GM21526 (cell line): ENCODE results near the gene PABPN1L.

Experiments
- ATAC-seq: cut with Tn5 transposase; IDR thresholded peaks from one replicate; pipeline ENCODE4 v1.9.1; 2021; ENCODE audit warnings: moderate library complexity; ENCODE audit not compliant: unreplicated experiment, low FRiP score

Gene PABPN1L

DNA sequence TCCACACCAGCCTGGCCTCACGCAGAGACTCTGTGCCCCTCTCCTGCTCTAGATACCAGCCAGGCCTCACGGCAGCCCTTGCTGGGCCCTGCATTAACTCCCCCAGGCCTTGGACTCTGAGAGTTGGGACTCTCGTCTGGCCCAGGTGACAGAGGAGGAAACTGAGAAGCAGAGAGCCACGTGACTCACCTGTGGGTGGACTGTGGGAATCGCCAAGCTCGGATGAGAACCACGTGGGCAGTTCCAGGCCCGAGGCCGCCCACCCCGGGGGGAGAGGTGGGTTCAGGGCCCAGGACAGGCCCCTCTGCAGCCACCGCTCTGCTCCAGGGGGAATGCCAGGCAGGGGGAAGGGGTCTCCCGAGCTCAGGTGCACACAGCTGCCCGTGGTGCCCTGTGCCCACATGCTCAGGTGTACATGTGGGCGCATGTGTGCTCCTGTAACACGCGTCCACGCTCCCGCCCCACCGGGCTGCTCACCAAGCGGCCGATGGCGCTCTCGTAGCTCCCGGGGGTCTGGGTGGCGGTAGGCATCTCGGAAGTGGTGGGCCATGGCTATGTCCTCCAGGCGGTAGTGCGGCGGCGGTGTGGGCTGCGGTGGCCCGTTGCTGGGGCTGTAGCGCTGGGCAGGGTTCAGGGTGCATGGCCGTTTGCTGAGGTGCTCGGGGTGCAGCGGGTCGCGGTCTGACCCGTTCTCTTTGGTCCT lies 18.3 kb upstream of the PABPN1L start:
- no peak for ATAC-seq

DNA sequence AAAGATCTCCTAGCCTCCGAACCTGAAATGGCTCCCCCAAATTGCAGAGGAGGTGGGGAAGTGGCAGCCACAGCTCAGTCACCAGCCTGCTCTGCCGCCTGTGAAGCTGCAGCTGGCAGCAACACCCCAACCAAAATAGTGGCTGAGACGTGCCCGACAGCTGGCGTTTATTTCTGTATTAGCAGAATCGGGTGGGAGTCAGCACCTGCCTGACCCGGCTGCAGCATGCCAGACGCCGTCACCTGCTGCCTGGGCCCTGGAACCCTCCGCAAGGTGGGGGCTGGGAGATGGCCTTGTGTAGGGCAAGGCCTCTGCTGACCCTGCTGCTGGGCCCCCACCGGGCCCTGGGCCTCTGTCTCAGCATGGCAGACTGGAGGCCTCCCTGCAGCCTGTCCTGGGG lies 17.5 kb upstream of the PABPN1L start:
- ATAC-seq, result no peak

DNA sequence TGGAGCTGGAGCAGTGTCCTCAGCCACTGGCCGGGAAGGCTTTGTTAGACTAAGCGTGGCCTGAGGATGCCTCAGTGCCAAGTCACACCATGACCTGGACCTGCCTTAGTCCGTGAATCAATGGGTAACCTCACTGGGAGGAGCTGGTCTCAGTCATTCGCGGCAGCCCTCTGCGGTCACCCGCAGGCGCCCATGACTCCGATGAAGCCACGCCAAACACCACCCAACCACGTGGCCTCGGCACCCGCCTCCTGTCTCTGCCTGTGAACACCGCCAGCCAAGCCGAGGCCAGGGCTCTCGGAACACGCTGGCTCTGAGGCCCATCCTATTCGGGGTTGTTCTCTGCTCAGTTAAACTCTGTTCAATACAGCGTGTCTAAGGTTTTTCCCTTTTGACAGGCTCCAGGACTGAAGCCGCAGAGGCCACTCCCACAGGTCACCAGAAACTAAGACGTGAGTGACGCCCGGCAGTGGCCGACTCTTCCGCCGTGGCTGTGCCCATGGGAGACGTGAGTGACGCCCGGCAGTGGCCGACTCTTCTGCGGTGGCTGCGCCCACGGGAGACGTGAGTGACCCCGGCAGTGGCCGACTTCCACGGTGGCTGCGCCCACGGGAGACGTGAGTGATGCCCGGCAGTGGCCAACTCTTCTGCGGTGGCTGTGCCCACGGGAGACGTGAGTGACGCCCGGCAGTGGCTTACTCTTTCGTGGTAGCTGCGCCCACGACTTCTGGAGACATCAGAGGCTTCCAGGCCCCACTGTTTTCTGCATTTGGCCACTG lies 16.8 kb upstream of the PABPN1L start:
- ATAC-seq, result no peak

DNA sequence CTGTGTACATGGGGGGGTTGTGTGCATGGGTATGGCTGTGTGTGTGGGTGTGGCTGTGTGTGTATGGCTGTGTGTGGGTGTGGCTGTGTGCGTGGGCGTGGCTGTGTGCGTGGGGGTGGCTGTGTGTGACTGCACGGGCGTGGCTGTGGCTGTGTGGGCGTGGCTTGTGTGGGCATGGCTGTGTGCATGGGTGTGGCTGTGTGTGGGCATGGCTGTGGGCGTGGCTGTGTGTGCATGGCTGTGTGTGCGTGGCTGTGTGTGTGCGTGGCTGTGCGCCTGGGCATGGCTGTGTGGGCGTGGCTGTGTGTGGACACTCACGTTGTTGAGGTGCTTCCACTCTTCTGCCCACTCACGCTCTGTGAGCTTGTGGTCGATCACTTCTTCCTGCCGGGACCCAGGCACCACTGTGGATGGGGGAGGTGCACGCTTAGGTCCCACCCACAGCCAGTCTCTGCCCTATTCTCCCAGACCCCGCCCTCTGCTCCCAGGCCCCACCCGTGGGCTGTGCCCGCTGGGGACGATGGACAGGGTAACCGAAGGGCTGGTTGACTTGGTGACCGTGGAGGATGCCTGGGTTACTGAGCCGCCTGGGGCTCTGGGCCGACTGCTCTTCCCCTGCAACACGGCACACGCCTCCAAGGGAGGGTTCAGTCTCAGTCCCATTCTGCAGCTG lies 16.0 kb upstream of the PABPN1L start:
- ATAC-seq, result no peak

DNA sequence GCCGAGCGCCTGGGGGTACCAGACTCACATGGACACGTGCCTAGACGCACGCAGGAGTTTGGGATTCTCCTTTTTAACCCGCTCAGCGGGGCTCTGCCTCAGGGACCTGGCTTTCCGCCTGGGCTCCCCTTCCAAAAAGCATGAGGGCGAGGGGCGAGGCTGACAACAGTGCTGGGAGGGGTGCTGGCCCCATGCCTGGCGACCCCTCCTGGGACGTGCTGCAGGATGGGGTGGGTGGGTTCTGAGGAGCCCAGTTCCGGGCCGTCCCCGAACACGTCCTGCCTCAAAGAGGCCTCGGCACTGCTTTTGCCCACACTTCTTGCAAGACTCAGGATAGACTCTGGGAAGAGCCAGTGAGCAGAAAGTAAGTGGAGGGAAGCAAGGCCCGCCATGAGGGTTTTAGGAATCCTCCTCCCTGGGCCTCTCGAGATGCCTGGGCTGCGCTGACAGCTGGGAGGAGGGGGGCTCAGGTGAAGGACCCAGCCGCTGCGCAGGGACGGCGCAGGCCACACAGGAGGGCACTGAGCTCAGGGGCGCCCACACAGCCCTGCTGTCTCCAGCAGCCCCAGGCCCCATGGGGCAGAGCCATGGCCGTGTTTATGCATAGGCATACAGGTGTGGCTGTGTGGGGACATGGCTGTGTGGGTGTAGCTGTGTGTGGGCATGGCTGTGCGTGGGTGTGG lies 15.4 kb upstream of the PABPN1L start:
- no peak for ATAC-seq

DNA sequence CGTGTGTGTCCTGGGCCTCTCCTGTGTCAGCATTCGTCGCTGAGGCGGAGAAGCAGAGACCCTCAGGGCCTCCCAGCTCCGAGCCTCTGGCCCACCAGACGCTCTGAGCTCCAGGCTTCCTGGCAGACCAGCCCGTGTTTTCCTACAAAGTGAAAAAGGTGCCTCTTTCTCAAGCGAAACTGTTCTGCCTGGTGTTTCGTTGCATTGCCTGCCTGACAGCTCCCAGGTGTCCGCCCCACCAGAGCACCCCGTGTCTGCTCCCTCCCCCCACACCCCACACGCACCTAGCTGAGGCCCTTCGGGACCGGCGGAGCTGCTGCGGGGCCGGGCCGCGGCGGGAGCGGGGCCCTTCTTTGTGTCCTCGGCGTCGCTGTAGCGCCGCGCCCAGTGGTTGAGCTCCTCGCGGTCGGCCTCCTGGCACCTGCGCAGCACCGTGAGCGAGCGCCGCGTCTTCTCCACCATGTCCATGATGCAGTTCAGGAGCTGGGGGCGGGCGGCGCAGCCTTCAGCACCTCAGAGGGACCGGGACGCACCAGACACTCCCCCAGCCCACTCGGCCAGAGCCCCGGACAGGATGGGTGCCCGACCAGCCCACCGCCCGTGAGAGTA lies 14.7 kb upstream of the PABPN1L start:
- no peak for ATAC-seq

DNA sequence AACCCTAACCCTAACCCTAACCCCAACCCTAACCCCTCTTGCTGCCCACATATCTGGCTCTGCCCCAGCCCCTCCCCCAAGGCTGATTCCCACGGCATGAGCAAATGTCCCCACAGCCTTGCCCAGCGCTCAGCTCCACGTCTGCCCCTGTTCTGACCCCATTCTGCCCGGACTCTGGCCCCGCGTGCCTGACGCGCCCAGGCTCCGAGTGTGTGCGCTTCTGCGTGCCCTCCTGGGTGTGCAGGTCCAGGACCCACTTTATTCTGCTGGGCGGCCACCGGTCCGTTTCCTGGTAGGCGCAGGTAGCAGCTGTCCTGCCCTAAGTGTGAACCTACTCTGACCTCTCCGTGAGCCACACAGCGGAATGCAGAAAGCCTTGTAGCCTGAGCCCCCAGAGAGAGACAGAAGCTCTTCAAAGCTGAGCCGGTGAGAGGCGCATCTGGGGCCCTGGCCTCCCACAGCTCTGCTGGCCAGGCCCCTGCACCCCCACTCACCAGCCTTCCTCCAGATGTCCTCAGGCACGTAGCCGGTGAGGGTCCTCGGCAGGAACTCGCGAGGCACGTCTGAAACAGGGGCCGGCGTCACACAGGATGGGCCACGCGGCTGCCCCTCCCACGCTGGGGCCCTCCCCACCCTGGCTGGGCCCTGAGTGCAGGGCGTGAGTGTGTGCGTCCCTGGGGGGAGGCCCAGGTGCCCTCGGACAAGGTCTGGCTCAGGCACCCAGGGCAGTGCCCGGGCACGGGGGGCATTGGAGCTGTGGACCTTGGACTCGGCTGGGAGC lies 14.0 kb upstream of the PABPN1L start:
- no peak for ATAC-seq

DNA sequence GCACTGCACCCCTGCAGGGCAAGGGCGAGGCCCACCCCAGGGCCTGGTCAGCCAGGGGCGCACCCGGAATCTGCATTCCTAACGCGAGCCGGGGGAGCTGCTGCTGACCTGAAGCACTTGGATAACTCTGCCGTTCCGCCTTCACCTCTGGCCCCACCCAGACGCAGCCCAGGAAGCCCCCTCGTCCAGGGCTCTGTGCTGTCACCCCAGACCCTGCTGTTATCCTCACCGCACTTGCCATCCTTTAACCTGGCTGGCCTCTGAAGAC lies 13.3 kb upstream of the PABPN1L start:
- no peak for ATAC-seq

DNA sequence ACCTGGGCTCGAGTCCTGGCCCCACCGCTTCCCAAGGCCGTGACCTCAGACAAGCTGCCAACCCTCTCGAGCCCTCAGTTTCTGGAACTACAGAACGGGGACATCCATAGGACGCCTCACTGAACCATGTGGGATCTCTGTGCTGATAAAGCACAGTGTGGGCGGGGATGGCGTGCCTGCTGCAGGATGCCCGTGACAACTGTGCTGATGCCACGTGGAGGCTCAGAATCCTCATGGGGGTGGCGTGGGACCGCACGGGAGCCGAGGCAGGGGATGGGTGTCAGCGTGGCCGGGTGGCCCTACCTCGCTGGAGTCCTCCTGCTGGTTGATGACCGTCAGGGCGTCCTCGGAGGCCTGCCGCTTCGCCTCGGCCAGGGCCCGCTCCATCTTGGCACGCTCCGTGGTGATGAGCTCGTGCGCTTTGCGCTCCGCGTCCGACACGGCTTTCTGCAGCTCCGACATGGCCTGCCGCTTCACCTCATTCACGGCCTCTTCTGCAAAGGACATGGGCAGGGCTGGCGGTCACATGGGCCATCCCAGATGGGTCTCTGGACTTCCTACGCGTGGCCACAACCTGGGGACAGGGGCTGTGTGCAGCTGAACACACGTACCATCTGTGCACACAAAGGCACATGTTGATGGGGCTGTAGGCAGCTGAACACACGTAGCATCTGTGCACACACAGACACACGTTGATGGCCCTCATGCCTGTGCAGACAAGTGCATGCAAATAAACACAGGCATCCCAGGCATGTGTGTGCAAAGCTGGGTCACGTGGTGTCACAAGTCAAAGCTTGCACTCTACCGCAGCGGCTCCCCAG lies 12.7 kb upstream of the PABPN1L start:
- no peak for ATAC-seq

DNA sequence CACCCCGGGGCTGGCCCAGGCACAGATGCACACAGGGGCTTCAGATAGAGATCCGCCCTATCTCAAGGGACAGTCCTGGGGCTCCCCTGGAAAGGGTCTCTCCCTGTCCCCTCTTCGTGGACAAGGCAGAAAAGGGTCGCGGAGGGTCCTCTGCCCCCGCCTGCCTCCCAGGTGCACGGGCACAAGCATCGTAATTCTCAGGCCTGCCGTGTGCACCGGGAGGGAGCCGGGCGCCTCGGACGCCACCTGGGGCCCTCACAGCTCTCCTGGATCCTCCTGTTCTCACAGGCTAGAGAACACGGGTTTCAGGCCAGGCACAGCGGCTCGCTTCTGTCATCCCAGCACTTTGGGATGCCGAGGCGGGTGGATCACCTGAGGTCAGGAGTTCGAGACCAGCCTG lies 11.9 kb upstream of the PABPN1L start:
- ATAC-seq, result no peak

DNA sequence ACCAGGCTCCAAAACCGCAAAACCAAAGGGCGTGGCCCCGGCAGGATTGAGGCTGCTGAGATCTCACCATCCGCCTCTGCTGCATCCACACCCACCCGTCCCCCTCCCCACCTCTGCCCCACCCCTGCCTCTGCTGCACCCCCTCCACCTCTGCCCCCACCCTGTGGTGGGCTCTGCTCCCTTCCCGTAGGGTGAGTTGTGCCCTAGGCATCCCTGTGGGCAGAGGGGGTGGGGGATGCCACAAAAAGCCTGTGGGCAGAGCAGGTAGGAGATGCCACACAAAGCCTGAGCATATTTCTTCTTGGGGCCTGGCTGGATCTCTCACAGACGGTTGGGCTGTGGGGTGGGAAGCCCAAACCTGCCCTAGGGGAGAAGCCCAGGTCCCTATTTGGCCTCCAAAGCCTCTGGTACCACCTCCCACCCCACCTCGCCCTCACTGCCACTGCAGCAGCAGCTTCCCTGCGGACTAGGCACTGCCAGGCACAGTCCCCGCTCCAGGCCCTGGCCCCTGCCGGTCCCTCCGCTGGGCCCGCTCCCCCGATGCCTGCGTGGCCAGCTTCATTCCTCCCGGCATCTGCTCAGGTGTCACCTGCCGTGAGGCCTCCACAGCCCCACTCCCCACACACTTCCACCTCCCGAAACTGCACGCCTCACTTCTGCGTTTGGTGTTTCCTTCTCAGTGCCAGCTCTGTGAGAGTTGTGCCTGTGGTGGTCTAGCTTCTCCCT lies 11.3 kb upstream of the PABPN1L start:
- no peak for ATAC-seq

DNA sequence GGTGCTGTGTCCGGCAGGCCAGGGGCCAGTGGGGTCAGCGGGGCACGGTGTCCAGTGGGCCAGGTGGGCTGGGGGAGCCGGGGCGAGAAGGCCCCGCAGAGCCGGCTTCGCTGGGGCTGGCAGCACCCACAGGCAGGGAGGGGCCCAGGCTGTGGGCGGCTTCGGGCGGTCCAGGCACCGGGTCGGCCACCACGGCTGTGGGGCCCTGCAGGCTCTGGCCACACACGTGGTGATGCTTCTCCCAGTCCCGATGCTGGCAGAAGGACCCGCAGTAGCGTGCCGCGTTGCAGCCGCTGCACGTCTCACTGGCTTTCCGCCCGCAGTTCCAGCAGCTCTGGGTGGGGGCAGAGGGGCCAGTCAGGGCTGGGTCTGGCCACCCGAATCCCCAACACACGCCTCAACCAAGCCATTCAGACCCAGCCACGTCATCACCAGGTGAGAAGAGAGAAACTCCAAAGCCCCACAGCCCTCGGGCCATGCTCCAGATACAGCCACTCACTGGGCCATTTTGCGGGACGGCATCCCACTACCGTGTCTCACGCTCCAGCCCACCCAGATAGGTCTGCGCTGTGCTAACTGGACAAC lies 10.6 kb upstream of the PABPN1L start:
- ATAC-seq, result no peak

DNA sequence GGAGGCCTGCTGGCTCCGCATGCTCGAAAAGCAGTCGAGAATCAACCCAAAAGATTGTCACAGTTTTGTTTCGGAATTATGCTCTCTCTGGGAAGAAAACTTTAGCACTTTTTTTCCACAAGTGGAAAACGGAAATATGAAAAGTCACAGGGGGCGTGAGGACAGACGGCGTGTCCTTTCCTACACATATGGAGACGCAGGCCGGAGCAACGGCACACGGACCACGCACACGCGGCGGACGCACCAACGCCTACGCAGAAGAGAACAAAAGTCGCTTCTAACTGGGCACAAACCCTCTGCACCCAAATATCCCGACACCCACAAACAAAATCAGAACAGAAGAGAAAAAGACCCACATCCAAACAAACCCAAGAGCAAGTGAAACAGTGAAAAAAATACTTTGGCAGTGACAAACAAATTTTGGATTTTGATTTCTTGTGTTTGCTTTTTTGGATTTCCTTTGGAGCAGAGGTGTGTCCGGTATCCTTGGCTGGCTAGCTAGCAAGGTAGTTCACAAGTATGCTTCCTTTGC lies 9.3 kb upstream of the PABPN1L start:
- no peak for ATAC-seq

DNA sequence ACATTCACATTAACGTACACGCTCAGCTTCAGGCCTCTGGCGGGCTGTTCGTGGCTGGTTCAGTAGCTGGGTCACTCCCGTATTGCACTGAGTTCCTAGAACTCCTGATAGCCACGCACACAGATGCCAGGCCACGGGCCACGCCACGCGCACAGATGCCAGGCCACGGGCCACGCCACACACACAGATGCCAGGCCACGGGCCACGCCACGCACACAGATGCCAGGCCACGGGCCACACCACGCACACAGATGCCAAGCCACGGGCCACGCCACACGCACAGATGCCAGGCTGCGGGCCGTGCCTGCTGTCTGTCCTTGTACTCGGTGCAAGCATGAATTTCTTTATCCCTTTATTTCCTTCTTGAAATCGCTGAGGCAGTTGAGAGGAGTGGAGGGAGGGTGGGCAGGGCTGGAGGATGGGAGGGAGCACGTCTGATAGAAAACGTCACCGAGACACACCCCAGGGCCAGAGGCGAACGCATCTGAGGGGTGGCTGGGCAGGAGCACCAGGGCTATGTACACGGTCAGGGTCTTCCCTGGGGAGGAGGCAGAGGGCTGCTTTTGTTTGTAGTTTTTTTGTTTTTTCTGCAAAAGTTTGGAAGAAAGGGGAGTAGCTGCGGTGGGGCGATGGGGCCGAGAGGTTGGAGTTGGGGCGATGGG lies 8.6 kb upstream of the PABPN1L start:
- no peak for ATAC-seq

DNA sequence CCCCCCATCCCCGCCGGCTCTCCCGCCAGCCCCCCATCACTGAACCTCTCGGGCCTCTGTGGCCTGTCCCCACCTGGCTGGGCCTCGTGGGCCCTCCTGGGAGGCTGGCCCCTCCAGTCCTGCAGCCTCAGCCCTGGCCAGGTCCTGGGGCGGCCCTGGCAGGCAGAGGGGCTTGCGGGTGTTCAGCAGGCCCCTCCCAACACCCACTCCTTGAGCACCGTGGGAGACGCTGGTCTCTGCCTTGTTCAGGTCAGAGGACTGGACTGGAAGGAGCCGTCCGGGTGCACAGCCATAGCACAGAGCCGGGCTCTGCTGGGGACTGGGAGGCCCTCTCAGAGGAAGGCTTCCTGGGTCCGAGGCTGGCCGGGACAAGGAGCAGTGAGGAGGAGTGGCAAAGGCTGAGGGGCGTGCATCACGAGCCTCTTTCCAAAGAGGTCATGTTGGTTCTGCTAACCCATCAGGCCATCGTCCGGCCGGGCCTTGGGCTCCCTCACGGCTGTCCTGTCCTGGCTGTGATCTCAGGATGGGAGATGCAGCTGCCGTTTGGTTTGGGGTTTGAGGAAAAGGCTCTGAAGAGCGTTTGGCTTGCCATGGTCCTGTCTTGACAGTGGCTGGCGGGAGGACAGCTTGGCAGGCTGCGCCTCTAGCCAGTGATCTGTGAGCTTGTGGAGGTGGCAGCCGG lies 6.3 kb upstream of the PABPN1L start:
- ATAC-seq, result no peak

DNA sequence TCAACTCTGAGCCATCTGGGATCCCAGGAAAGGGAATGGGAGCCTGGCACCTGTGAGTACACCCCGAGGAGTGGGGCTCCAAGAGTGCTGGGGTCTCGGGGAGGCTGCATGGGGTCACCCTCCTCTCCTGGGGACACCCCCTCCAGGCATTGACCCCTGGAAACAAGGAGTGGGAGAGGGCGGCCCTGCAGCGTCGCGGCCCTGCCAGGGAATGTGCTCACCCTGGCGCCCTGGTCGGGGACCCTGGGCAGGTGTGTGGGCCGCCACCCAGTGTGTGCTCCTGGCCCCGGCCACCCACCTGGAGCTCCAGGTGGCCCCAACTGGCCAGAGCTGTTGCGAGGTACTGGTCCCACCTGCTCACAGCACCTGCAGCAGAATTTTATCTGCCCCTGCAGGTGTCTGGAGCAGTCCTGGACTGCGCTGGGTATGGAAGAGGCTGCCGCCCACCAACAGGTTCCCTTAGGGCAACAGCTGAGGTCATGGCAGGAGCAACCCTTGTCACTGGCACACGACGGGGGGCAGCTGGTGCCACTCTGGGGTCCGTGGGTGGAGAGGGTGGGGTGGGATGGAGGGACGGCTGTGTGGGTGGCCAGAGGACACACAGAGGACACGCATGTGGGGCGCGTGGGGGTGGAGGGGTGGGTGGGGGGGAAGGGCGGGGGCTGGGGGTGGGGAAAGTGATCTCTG lies 5.4 kb upstream of the PABPN1L start:
- ATAC-seq, result no peak

DNA sequence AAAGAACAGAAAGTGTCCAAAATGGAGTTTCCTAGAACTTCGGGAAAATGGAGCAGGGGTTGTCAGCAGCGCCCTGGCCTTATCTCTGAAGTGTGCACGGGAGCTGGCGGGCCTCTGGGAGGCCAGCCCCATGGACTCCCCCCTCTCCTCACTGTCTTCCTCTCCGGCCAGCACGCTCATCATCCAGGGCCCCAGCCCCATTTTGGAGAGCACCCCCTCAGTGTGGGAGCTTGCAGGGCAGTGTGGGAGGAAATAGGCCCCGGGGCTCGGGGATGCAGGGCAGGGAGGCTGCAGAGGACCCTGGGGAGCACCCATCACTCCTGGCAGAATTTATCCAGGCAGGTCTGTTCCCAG lies 4.9 kb upstream of the PABPN1L start:
- no peak for ATAC-seq
